K562 (cell line): Measurements from ENCODE around the gene PSORS1C1. TPM values are rescaled to one million over a fixed set of nuclear protein-coding genes. Genes with fewer than 3 reads are reported as not detected.

Experiments used
- ATF1 ChIP-seq, 2 experiments: fragments of 450-650 bp in 1 of 2; IDR thresholded peaks; 2 replicates each; pipeline ENCODE4 v1.6.1; 2016; ENCODE audit warnings: missing compliant biosample characterization in 1 of 2, missing genetic modification characterization in 1 of 2
- BCL6 ChIP-seq: fragments of 250-450 bp; sonication (Bioruptor Pico); IDR thresholded peaks from 2 replicates; pipeline ENCODE4 v1.4.0; 2020
- CHD2 ChIP-seq: IDR thresholded peaks from 2 replicates; pipeline ENCODE4 v1.6.1; 2011; ENCODE audit warnings: low read depth, low read length
- MLX ChIP-seq, 2 experiments: fragments of 450-650 bp in 1 of 2; sonication (generic) in 1 of 2; formaldehyde crosslinking; conservative IDR thresholded peaks; 2 replicates each; pipeline versions ENCODE4 v1.4.0 to v1.8.1; 2020 to 2022; ENCODE audit warnings: mild to moderate bottlenecking in 1 of 2, missing genetic modification reagents in 1 of 2
- NCOA2 ChIP-seq, 2 experiments: fragments of 450-650 bp; IDR thresholded peaks; 2 replicates each; pipeline ENCODE4 v1.6.1; 2018; ENCODE audit warnings: mild to moderate bottlenecking in 2 of 2, moderate library complexity in 1 of 2; ENCODE audit not compliant: partially characterized antibody in 2 of 2
- PTRF ChIP-seq: fragments of 450-650 bp; IDR thresholded peaks from 2 replicates; pipeline ENCODE4 v1.6.1; 2016; ENCODE audit warnings: mild to moderate bottlenecking, missing genetic modification characterization, missing compliant biosample characterization
- SMAD4 ChIP-seq: fragments of 250-450 bp; sonication (Bioruptor Pico); conservative IDR thresholded peaks from 2 replicates; pipeline ENCODE4 v1.8.0; 2021; ENCODE audit warnings: inconsistent platforms, mild to moderate bottlenecking, moderate library complexity
- SMARCA4 ChIP-seq: fragments of 450-650 bp; IDR thresholded peaks from 2 replicates; pipeline ENCODE4 v1.6.1; 2016
- ZBTB1 ChIP-seq: sonication (generic); formaldehyde crosslinking; IDR thresholded peaks from 2 replicates; pipeline ENCODE4 v1.8.1; 2023; ENCODE audit warnings: missing genetic modification reagents, low read depth, mild to moderate bottlenecking, borderline replicate concordance
- ZC3H4 ChIP-seq: sonication (generic); formaldehyde crosslinking; IDR thresholded peaks from 2 replicates; pipeline ENCODE4 v1.9.0; 2021; ENCODE audit warnings: missing genetic modification reagents, borderline replicate concordance
- polyA plus RNA-seq, 8 experiments: library from polyadenylated mRNA; depleted of rRNA in 4 of 8; stranded (reverse) in 5 of 8; unstranded in 3 of 8; fragments of >200 nt; fragmentation: Nextera tagmentation in 2 of 8; fragmentation: Illumina TruSeq in 1 of 8; extraction: Ambion mirVana in 2 of 8; extraction: Trizol in 1 of 8; gene quantifications; 2 replicates each; pipeline versions ENCODE4 v1.2.1 to v1.2.3, GENCODE V29; 2011 to 2014; ENCODE audit warnings: inconsistent platforms in 1 of 8, missing spikeins in 1 of 8
- total RNA-seq, 7 experiments: library from RNA; depleted of rRNA in 6 of 7; stranded (reverse); fragments of >200 nt in 6 of 7; fragmentation: Illumina TruSeq in 2 of 7; extraction: Trizol in 2 of 7; gene quantifications; 2 replicates each; pipeline versions ENCODE4 v1.2.1 to v1.2.3, GENCODE V29; 2011 to 2021; ENCODE audit warnings: low replicate concordance in 1 of 7
- TF ChIP-seq, protein P1 (sequence below): sonication (generic); formaldehyde crosslinking; IDR thresholded peaks from 2 replicates; pipeline ENCODE4 v1.8.0; 2023; ENCODE audit warnings: mild to moderate bottlenecking, missing genetic modification reagents
- TF ChIP-seq, protein P2 (sequence below): sonication (generic); formaldehyde crosslinking; IDR thresholded peaks from 2 replicates; pipeline ENCODE4 v1.8.0; 2022; ENCODE audit warnings: mild to moderate bottlenecking, missing genetic modification reagents

Gene PSORS1C1
- total and polyA plus RNA-seq, 9 of the 15 experiments (the other 6 are each of a cell fraction or from before 2014, with no cell fraction given) = 0.11 TPM; not detected in 8

DNA sequence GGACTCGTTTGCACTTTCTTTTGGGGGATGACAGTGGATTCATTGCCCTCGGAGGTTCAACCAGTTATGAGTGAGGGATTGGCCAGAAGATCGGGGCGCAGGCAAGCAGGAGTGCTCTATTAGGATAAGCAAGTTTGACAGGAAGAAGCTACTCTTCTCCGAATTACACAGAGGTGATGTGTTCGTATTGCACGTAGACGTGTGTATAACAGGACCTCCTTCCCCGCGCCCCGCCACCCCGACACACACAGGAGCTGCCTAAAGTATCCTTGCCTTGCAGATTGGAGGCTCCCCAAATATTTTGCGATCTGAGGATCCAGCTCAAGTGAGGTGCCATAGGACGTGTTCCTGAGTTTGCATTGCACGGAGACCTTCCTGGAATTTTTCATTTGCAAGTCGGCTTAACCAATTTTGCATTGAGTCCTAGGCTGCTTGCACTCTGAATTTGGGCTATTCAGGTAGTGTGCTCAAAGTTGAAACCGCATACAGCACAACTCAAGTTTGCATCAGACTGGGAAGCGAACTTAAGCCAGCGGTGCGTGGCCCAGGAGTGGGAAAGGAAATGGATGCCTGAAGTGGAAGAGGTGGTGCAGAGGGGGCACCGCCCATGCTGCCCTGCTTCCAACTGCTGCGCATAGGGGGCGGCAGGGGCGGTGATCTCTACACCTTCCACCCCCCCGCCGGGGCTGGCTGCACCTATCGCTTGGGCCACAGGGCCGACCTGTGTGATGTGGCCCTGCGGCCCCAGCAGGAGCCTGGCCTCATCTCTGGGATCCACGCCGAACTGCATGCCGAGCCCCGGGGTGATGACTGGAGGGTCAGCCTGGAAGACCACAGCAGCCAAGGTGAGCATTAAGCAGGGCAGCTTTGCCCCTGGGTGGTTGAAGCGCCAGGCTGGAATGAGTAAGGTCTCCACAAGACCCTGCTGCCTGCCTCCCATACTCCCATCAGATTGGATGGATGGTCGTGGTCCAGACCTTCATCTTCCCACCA lies 44.6 kb downstream of the PSORS1C1 start (continued):
- TF ChIP-seq, protein P1, sequence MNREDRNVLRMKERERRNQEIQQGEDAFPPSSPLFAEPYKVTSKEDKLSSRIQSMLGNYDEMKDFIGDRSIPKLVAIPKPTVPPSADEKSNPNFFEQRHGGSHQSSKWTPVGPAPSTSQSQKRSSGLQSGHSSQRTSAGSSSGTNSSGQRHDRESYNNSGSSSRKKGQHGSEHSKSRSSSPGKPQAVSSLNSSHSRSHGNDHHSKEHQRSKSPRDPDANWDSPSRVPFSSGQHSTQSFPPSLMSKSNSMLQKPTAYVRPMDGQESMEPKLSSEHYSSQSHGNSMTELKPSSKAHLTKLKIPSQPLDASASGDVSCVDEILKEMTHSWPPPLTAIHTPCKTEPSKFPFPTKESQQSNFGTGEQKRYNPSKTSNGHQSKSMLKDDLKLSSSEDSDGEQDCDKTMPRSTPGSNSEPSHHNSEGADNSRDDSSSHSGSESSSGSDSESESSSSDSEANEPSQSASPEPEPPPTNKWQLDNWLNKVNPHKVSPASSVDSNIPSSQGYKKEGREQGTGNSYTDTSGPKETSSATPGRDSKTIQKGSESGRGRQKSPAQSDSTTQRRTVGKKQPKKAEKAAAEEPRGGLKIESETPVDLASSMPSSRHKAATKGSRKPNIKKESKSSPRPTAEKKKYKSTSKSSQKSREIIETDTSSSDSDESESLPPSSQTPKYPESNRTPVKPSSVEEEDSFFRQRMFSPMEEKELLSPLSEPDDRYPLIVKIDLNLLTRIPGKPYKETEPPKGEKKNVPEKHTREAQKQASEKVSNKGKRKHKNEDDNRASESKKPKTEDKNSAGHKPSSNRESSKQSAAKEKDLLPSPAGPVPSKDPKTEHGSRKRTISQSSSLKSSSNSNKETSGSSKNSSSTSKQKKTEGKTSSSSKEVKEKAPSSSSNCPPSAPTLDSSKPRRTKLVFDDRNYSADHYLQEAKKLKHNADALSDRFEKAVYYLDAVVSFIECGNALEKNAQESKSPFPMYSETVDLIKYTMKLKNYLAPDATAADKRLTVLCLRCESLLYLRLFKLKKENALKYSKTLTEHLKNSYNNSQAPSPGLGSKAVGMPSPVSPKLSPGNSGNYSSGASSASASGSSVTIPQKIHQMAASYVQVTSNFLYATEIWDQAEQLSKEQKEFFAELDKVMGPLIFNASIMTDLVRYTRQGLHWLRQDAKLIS (CRISPR knock-in tag) = no peak
- TF ChIP-seq SMARCA4 = peak; percentile 45; the same call in 1 of the 2 replicates
- TF ChIP-seq MLX (CRISPR knock-in tag; conservative IDR thresholded peaks at IDR 0.05) = no peak
- no peak for TF ChIP-seq ATF1 (CRISPR knock-in tag; IDR thresholded peaks at IDR 0.05)
- TF ChIP-seq ATF1 (tag; IDR thresholded peaks at IDR 0.05) = no peak
- TF ChIP-seq, protein P2, sequence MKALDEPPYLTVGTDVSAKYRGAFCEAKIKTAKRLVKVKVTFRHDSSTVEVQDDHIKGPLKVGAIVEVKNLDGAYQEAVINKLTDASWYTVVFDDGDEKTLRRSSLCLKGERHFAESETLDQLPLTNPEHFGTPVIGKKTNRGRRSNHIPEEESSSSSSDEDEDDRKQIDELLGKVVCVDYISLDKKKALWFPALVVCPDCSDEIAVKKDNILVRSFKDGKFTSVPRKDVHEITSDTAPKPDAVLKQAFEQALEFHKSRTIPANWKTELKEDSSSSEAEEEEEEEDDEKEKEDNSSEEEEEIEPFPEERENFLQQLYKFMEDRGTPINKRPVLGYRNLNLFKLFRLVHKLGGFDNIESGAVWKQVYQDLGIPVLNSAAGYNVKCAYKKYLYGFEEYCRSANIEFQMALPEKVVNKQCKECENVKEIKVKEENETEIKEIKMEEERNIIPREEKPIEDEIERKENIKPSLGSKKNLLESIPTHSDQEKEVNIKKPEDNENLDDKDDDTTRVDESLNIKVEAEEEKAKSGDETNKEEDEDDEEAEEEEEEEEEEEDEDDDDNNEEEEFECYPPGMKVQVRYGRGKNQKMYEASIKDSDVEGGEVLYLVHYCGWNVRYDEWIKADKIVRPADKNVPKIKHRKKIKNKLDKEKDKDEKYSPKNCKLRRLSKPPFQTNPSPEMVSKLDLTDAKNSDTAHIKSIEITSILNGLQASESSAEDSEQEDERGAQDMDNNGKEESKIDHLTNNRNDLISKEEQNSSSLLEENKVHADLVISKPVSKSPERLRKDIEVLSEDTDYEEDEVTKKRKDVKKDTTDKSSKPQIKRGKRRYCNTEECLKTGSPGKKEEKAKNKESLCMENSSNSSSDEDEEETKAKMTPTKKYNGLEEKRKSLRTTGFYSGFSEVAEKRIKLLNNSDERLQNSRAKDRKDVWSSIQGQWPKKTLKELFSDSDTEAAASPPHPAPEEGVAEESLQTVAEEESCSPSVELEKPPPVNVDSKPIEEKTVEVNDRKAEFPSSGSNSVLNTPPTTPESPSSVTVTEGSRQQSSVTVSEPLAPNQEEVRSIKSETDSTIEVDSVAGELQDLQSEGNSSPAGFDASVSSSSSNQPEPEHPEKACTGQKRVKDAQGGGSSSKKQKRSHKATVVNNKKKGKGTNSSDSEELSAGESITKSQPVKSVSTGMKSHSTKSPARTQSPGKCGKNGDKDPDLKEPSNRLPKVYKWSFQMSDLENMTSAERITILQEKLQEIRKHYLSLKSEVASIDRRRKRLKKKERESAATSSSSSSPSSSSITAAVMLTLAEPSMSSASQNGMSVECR (CRISPR knock-in tag) = no peak; the same call in none of the 2 replicates
- no peak for TF ChIP-seq ZC3H4 (CRISPR knock-in tag)
- TF ChIP-seq SMAD4 (CRISPR knock-in tag) = no peak
- no peak for TF ChIP-seq CHD2
- no peak for TF ChIP-seq ZBTB1 (CRISPR knock-in tag)
- no peak for TF ChIP-seq PTRF (tag)
- no peak for TF ChIP-seq BCL6 (CRISPR knock-in tag)
- TF ChIP-seq NCOA2 (IDR thresholded peaks at IDR 0.05; ENCODE audit: partially characterized antibody in 2 of 2) = no peak
